HepG2 (cell line): Measurements from ENCODE around the gene SLC4A2. TPM values are rescaled to one million over a fixed set of nuclear protein-coding genes. Genes with fewer than 3 reads are reported as not detected.

Experiments
- BATF2 ChIP-seq: sonication (generic); formaldehyde crosslinking; IDR thresholded peaks from 2 replicates; pipeline ENCODE4 v1.8.0; 2022; ENCODE audit warnings: mild to moderate bottlenecking, missing genetic modification reagents, moderate library complexity
- EED ChIP-seq: sonication (generic); formaldehyde crosslinking; IDR thresholded peaks from 2 replicates; pipeline ENCODE4 v1.5.0; 2020; ENCODE audit warnings: mild to moderate bottlenecking, missing genetic modification reagents
- HDAC6 ChIP-seq: fragments of 200-600 bp; sonication (generic); IDR thresholded peaks from 2 replicates; pipeline ENCODE4 v1.7.0; 2017; ENCODE audit warnings: mild to moderate bottlenecking, antibody characterized with exemption, low read length, low read depth
- HNF4A ChIP-seq: sonication (generic); formaldehyde crosslinking; IDR thresholded peaks from 2 replicates; pipeline ENCODE4 v1.4.0; 2020; ENCODE audit warnings: missing genetic modification reagents
- NR2F2 ChIP-seq: IDR thresholded peaks from 2 replicates; pipeline ENCODE4 v1.6.1; 2012; ENCODE audit warnings: low read depth, inconsistent platforms, borderline replicate concordance
- PHB2 ChIP-seq: fragments of 450-650 bp; IDR thresholded peaks from 2 replicates; pipeline ENCODE4 v1.6.1; 2018; ENCODE audit not compliant: partially characterized antibody
- ZBTB40 ChIP-seq, 2 experiments: fragments of 450-650 bp in 1 of 2; sonication (generic) in 1 of 2; formaldehyde crosslinking in 1 of 2; IDR thresholded peaks; 2 replicates each; pipeline versions ENCODE4 v1.6.1 to v1.8.0; 2016 to 2022; ENCODE audit warnings: antibody characterized with exemption in 1 of 2, mild to moderate bottlenecking in 1 of 2, missing genetic modification reagents in 1 of 2
- ZNF383 ChIP-seq: sonication (generic); formaldehyde crosslinking; IDR thresholded peaks from 2 replicates; pipeline ENCODE4 v1.4.0; 2020; ENCODE audit warnings: missing genetic modification reagents, mild to moderate bottlenecking, borderline replicate concordance
- polyA plus RNA-seq, 8 experiments: library from polyadenylated mRNA; depleted of rRNA in 3 of 8; stranded (reverse) in 7 of 8; unstranded in 1 of 8; fragments of >200 nt; fragmentation: Illumina TruSeq in 4 of 8; extraction: Trizol in 4 of 8; gene quantifications; 2 replicates each; pipeline versions ENCODE4 v1.2.1 to v1.2.3, GENCODE V29; 2011 to 2016; ENCODE audit warnings: low read depth in 4 of 8, missing spikeins in 1 of 8, mixed read lengths in 1 of 8; ENCODE audit not compliant: insufficient read depth in 1 of 8
- total RNA-seq, 5 experiments: library from RNA; depleted of rRNA; stranded (reverse); fragments of >200 nt; fragmentation: Illumina TruSeq; extraction: Trizol; gene quantifications; 2 replicates each; pipeline ENCODE4 v1.2.3, GENCODE V29; 2016; ENCODE audit warnings: low read depth in 1 of 5
- TF ChIP-seq, protein P1 (sequence below): sonication (generic); formaldehyde crosslinking; IDR thresholded peaks from 2 replicates; pipeline ENCODE4 v1.4.0; 2020; ENCODE audit warnings: missing genetic modification reagents
- TF ChIP-seq, protein P2 (sequence below): sonication (generic); formaldehyde crosslinking; IDR thresholded peaks from 2 replicates; pipeline ENCODE4 v1.8.0; 2022; ENCODE audit warnings: missing genetic modification reagents, mild to moderate bottlenecking, moderate library complexity, borderline replicate concordance

The SLC4A2 gene
- total and polyA plus RNA-seq, 2 of the 13 experiments (the other 11 are each of a cell fraction or from before 2014, with no cell fraction given) = 51.9 to 73.4 TPM

GRCh38 chr7:151046603-151047573 lies 12.5 kb upstream of the SLC4A2 start (continued):
- TF ChIP-seq, protein P1, sequence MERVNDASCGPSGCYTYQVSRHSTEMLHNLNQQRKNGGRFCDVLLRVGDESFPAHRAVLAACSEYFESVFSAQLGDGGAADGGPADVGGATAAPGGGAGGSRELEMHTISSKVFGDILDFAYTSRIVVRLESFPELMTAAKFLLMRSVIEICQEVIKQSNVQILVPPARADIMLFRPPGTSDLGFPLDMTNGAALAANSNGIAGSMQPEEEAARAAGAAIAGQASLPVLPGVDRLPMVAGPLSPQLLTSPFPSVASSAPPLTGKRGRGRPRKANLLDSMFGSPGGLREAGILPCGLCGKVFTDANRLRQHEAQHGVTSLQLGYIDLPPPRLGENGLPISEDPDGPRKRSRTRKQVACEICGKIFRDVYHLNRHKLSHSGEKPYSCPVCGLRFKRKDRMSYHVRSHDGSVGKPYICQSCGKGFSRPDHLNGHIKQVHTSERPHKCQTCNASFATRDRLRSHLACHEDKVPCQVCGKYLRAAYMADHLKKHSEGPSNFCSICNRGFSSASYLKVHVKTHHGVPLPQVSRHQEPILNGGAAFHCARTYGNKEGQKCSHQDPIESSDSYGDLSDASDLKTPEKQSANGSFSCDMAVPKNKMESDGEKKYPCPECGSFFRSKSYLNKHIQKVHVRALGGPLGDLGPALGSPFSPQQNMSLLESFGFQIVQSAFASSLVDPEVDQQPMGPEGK (CRISPR knock-in tag) = no peak
- TF ChIP-seq PHB2 (no peak), ZBTB40 (IDR thresholded peaks at IDR 0.05) (no peak), ZBTB40 (CRISPR knock-in tag; IDR thresholded peaks at IDR 0.05) (no peak), NR2F2 (no peak), ZNF383 (CRISPR knock-in tag) (no peak), EED (CRISPR knock-in tag) (no peak), HNF4A (CRISPR knock-in tag) (no peak), HDAC6 (no peak), BATF2 (no peak)
- TF ChIP-seq, protein P2, sequence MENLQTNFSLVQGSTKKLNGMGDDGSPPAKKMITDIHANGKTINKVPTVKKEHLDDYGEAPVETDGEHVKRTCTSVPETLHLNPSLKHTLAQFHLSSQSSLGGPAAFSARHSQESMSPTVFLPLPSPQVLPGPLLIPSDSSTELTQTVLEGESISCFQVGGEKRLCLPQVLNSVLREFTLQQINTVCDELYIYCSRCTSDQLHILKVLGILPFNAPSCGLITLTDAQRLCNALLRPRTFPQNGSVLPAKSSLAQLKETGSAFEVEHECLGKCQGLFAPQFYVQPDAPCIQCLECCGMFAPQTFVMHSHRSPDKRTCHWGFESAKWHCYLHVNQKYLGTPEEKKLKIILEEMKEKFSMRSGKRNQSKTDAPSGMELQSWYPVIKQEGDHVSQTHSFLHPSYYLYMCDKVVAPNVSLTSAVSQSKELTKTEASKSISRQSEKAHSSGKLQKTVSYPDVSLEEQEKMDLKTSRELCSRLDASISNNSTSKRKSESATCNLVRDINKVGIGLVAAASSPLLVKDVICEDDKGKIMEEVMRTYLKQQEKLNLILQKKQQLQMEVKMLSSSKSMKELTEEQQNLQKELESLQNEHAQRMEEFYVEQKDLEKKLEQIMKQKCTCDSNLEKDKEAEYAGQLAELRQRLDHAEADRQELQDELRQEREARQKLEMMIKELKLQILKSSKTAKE (CRISPR knock-in tag) = no peak
